BE2C (cell line): ENCODE data around the gene RC3H2.
"Not testable (repeated sequence)": the region's sequence is repeated elsewhere in the genome, so short reads cannot be mapped to it uniquely, and the experiment has no call there.

Experiments used
- DNase-seq: peaks from one replicate; pipeline ENCODE4 v3.0.0-alpha.2; 2020
- H3K27me3 ChIP-seq: fragments of 250-450 bp; sonication (Bioruptor Pico); 2 replicates; pipeline ENCODE4 v1.5.1; 2020; ENCODE audit warnings: mild to moderate bottlenecking
- H3K36me3 ChIP-seq: fragments of 250-450 bp; sonication (Bioruptor Pico); 2 replicates; pipeline ENCODE4 v1.5.1; 2020; ENCODE audit warnings: mild to moderate bottlenecking
- H3K4me1 ChIP-seq: fragments of 250-450 bp; sonication (Bioruptor Pico); 2 replicates; pipeline ENCODE4 v1.5.1; 2020
- H3K4me3 ChIP-seq: 2 replicates; pipeline ENCODE4 v1.5.1; 2011; ENCODE audit warnings: low read depth, low read length
- H3K9me3 ChIP-seq: fragments of 250-450 bp; sonication (Bioruptor Pico); 2 replicates; pipeline ENCODE4 v1.5.1; 2020
- CTCF ChIP-seq: IDR thresholded peaks from 2 replicates; pipeline ENCODE4 v1.5.1; 2012; ENCODE audit warnings: mild to moderate bottlenecking, low read depth, low read length

RC3H2 gene

GRCh38 chr9:122875523-122875922 is 29.6 kb downstream of the RC3H2 start:
- DNase-seq: no peak
- Histone ChIP-seq H3K4me1 (no peaks in the 10 kb centered on the region), H3K36me3 (peaks cover 75% of the 10 kb centered on the region), H3K4me3 (no peak overlapping the region), H3K27me3 (no peaks in the 10 kb centered on the region), H3K9me3 (no peaks in the 10 kb centered on the region)
- no peak for TF ChIP-seq CTCF

GRCh38 chr9:122867276-122867675 is 37.9 kb downstream of the RC3H2 start:
- not testable (repeated sequence) for H3K4me1 ChIP-seq, H3K27me3 ChIP-seq, DNase-seq, H3K9me3 ChIP-seq, H3K4me3 ChIP-seq
- peaks cover 21% of the 10 kb centered on the region for H3K36me3 ChIP-seq

DNA sequence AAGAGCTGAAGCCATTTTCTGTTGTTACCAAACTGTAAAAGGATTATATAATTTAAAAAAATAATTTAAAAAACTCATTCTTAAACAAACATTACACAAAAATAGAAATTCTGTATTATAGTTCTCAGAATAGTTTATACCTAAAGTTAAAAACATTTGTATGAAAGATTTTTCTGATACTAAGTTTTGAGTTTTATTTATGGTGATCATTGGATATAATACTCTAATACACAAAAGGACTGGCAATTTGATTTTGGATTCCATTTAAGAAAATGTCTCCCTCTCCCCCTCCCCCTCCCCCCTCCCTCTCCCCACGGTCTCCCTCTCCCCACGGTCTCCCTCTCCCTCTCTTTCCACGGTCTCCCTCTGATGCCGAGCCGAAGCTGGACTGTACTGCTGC is 39.1 kb downstream of the RC3H2 start:
- TF ChIP-seq CTCF: no peak
- no peaks in the 10 kb centered on the region for H3K27me3 ChIP-seq
- H3K36me3 ChIP-seq: peaks cover 18% of the 10 kb centered on the region
- H3K9me3 ChIP-seq: no peaks in the 10 kb centered on the region
- no peak for DNase-seq
- H3K4me1 ChIP-seq: no peaks in the 10 kb centered on the region
- no peak overlapping the region for H3K4me3 ChIP-seq

- Histone ChIP-seq H3K36me3 (peaks cover 24% of the 10 kb centered on the region), H3K27me3 (no peaks in the 10 kb centered on the region), H3K9me3 (no peaks in the 10 kb centered on the region), H3K4me3 (no peak overlapping the region), H3K4me1 (no peaks in the 10 kb centered on the region)
- DNase-seq: no peak
- no peak for TF ChIP-seq CTCF
Measured at GRCh38 chr9:122865300-122865699, 39.9 kb downstream of the RC3H2 start.

DNA sequence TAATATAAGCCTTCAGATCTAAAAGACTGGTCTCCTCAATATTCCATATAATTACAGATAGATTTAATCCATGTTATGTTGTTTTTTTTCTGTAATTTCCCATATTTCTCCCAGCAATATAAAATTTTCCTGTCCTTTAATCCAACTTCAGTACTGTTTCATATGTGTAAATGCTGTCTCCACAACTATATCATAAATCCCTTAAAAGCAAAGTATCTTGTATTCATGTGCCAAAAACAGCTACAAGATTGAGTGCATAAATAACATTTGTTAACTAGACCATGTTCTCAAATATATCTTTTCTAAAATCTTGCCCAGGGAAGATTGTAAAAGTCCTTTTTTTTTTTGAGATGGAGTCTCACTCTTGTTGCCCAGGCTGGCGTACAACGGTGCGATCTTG is 41.8 kb downstream of the RC3H2 start:
- H3K27me3 ChIP-seq: no peaks in the 10 kb centered on the region
- no peak for TF ChIP-seq CTCF
- DNase-seq: no peak
- H3K9me3 ChIP-seq: no peaks in the 10 kb centered on the region
- H3K4me1 ChIP-seq: no peaks in the 10 kb centered on the region
- no peak overlapping the region for H3K4me3 ChIP-seq
- peaks cover 33% of the 10 kb centered on the region for H3K36me3 ChIP-seq

GRCh38 chr9:122860319-122861142 is 44.6 kb downstream of the RC3H2 start:
- no peak overlapping the region for H3K4me3 ChIP-seq
- H3K9me3 ChIP-seq: no peaks in the 10 kb centered on the region
- no peak for DNase-seq
- H3K27me3 ChIP-seq: no peaks in the 10 kb centered on the region
- H3K36me3 ChIP-seq: peaks cover 45% of the 10 kb centered on the region
- H3K4me1 ChIP-seq: no peaks in the 10 kb centered on the region
- no peak for TF ChIP-seq CTCF
